ENCODE data around the gene HSD17B4. TPM values are rescaled to one million over a fixed set of nuclear protein-coding genes. Genes with fewer than 3 reads are reported as not detected.
A peak's percentile ranks its signal among the peaks of the same experiment; 100 is the strongest.
"Not testable (repeated sequence)": the region's sequence is repeated elsewhere in the genome, so short reads cannot be mapped to it uniquely, and the experiment has no call there.

HSD17B4 gene
- total RNA-seq, 1 donor from 2014 or later: 142 TPM

GRCh38 chr5:119418606-119419100 lies 33.6 kb upstream of the HSD17B4 start:
- DNase-seq (ENCODE audit: low read depth): no peak
- H3K4me3 ChIP-seq (ENCODE audit: low read depth, low read length): no peak overlapping the region
- TF ChIP-seq CTCF (conservative IDR thresholded peaks at IDR 0.05; ENCODE audit: low read depth, low read length): no peak

GRCh38 chr5:119420169-119420568 lies 32.1 kb upstream of the HSD17B4 start:
- H3K4me3 ChIP-seq (ENCODE audit: low read depth, low read length): no peak overlapping the region
- no peak for TF ChIP-seq CTCF (conservative IDR thresholded peaks at IDR 0.05; ENCODE audit: low read depth, low read length)
- DNase-seq (ENCODE audit: low read depth): no peak

DNA sequence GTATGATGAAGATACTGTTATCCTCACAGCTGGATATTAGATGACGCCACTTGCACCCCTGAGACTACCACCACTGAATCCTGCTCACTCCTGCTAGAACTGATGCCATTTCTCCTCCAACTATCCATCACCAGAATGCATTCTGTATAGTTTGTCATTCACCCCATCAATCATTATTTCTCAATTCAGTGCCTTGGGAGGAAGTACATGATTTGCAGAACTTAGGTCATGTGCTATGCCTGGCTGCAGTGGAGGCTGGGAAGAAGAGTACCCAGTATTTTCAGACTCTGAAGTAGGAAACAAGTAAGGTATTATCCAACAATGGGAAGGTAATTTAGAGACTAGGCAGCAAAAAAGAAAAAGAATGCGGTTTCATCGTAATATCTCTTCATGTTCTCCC lies 26.2 kb upstream of the HSD17B4 start:
- H3K4me3 ChIP-seq (ENCODE audit: low read depth, low read length): no peak overlapping the region
- no peak for DNase-seq (ENCODE audit: low read depth)
- TF ChIP-seq CTCF (conservative IDR thresholded peaks at IDR 0.05; ENCODE audit: low read depth, low read length): no peak

GRCh38 chr5:119427060-119427459 lies 25.2 kb upstream of the HSD17B4 start:
- no peak for TF ChIP-seq CTCF (conservative IDR thresholded peaks at IDR 0.05; ENCODE audit: low read depth, low read length)
- H3K4me3 ChIP-seq (ENCODE audit: low read depth, low read length): no peak overlapping the region
- DNase-seq (ENCODE audit: low read depth): no peak

DNA sequence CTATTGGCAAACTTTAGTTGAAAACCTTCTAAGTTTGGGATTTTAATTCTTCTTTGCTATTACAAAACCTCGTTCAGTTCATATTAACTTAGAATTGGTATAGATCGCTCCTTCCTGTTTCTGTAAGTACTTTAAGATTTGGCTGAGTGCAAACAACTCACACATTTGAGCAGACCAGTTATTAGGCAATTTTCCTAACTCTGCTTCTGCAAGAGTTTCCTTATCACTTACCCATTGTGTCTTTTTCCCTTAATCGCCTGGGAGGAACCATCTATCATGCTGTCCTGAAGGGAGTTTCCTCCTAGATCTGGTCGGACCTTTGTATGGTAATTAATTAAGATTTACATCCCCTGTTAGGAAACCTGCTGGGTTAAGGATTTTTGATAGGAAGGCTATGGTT lies 24.7 kb upstream of the HSD17B4 start:
- H3K4me3 ChIP-seq (ENCODE audit: low read depth, low read length); DNase-seq (ENCODE audit: low read depth): not testable (repeated sequence)

- DNase-seq (ENCODE audit: low read depth); H3K4me3 ChIP-seq (ENCODE audit: low read depth, low read length): not testable (repeated sequence)
Observed at GRCh38 chr5:119428166-119428565, 24.1 kb upstream of the HSD17B4 start.

- not testable (repeated sequence) for DNase-seq (ENCODE audit: low read depth); H3K4me3 ChIP-seq (ENCODE audit: low read depth, low read length)
Observed at GRCh38 chr5:119428574-119428973, 23.7 kb upstream of the HSD17B4 start.

DNA sequence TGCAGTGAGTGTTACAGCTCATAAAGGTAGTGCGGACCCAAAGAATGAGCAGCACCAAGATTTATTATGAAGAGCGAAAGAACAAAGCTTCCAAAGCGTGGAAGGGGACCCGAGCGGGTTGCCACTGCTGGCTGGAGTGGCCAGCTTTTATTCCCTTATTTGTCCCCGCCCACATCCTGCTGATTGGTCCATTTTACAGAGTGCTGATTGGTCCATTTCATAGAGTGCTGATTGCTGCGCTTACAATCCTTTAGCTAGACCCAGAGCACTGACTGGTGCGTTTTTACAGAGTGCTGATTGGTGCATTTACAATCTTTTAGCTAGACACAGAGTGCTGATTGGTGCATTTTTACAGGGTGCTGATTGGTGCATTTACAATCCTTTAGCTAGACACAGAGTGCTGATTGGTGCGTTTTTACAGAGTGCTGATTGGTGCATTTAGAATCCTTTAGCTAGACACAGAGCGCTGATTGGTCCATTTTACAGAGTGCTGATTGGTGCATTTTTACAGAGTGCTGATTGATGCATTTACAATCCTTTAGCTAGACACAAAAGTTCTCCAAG lies 19.5 kb upstream of the HSD17B4 start:
- H3K4me3 ChIP-seq (ENCODE audit: low read depth, low read length); DNase-seq (ENCODE audit: low read depth): not testable (repeated sequence)

DNA sequence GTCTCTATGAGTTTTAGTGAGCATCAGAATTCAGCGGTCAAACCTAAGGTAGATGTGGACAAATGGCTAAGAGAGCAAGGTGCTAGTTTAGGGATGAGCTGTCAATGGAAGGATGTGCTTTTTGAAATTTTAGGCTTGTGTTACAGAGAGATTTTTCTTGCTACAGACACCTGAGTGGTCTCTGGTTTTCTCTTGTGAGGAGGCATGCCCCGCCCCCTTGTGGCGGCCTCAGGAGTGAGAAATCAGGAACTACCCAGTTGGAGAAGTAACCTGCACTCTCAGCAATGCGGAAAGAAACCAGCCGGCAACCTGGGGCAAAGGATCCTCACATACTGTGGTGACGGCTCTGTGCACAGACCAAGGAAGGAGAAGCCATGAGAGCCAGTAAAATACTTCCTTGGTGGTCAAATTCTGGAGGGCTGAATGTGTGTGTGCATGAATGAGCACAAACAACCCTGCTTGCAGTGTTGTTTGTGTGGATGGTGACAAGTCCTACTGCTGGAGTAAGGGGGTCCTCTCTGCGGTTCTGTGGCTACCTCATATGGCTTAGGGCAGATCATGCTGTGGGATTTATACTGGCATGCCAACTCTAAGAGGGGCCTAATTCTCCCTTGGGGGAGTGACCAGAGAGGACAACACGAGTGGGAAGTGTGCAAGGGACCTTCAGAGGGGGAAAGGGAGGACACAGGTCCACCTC lies 16.7 kb upstream of the HSD17B4 start:
- peak; percentile 75 for TF ChIP-seq CTCF (conservative IDR thresholded peaks at IDR 0.05; ENCODE audit: low read depth, low read length)
- H3K4me3 ChIP-seq (ENCODE audit: low read depth, low read length): no peak overlapping the region
- DNase-seq (ENCODE audit: low read depth): no peak

- not testable (repeated sequence) for DNase-seq (ENCODE audit: low read depth); H3K4me3 ChIP-seq (ENCODE audit: low read depth, low read length)
Observed at GRCh38 chr5:119437785-119438586, 14.3 kb upstream of the HSD17B4 start.

DNA sequence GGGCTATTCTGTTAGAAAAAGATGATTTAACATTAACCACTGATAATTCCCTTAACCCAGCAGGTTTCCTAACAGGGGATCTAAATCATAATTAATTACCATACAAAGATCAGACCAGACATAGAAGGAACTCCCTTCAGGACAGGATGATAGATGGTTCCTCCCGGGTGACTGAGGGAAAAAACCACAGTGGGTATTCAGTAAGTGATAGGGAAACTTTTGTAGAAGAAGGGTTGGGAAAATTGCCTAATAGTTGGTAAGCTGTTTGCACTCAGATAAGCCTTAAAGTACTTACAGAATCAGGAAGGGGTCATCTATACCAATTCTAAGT lies 13.7 kb upstream of the HSD17B4 start:
- DNase-seq (ENCODE audit: low read depth); H3K4me3 ChIP-seq (ENCODE audit: low read depth, low read length): not testable (repeated sequence)
